Gastrocnemius medialis (tissue), 4 donors: ENCODE results near the gene DNAJA1. TPM values are rescaled to one million over a fixed set of nuclear protein-coding genes. Genes with fewer than 3 reads are reported as not detected.

ENCODE experiments used
- ATAC-seq, 2 donors: fragments of 150-250 bp; one replicate each; pipeline ENCODE4 v1.9.1; 2016
- DNase-seq, 2 donors: peaks; one replicate each; pipeline ENCODE4 v3.0.0-alpha.2; 2019
- H3K27ac ChIP-seq, 4 donors: fragments of 200-600 bp; sonication (generic); 1 replicate in 1 of 4; 2 replicates in 3 of 4; pipeline ENCODE4 v1.5.1; 2016 to 2018; ENCODE audit warnings: mild to moderate bottlenecking in 2 of 4, moderate library complexity in 1 of 4
- H3K27me3 ChIP-seq, 3 donors: fragments of 200-600 bp; sonication (generic) in 2 of 3; 1 replicate in 1 of 3; 2 replicates in 2 of 3; pipeline versions ENCODE4 v1.5.1 to v1.6.0; 2016 to 2019; ENCODE audit warnings: mild to moderate bottlenecking in 1 of 3, moderate library complexity in 1 of 3
- H3K36me3 ChIP-seq, 2 donors: fragments of 200-600 bp; sonication (generic) in 1 of 2; one replicate each; pipeline ENCODE4 v1.5.1; 2017 to 2018
- H3K4me1 ChIP-seq, 2 donors: fragments of 200-600 bp; sonication (generic) in 1 of 2; one replicate each; pipeline ENCODE4 v1.5.1; 2016 to 2017; ENCODE audit warnings: mild to moderate bottlenecking in 2 of 2
- H3K4me3 ChIP-seq, 4 donors: fragments of 200-600 bp; sonication (generic) in 3 of 4; 1 replicate in 1 of 4; 2 replicates in 3 of 4; pipeline ENCODE4 v1.5.1; 2016 to 2019; ENCODE audit warnings: mild to moderate bottlenecking in 2 of 4
- H3K9me3 ChIP-seq, 3 donors: fragments of 200-600 bp; sonication (generic) in 2 of 3; 1 replicate in 1 of 3; 2 replicates in 2 of 3; pipeline ENCODE4 v1.5.1; 2016 to 2019
- POLR2A ChIP-seq, 2 donors: fragments of 450-650 bp; IDR thresholded peaks; one replicate each; pipeline ENCODE4 v1.6.1; 2017; ENCODE audit warnings: antibody characterized with exemption in 2 of 2, mild to moderate bottlenecking in 2 of 2, moderate library complexity in 2 of 2
- in situ Hi-C, 4 donors: fragments of 200-750 bp; cut with MboI; loops; one replicate each; pipeline versions ENCODE4 v1.15.0 to v1.8.0; 2017; ENCODE audit warnings: low sequenced_read_pairs in 4 of 4
- intact Hi-C: fragments of 100-400 bp; cut with DNase I; formaldehyde crosslinking; loops from one replicate; pipeline ENCODE4 v1.15.1; 2023; ENCODE audit warnings: low total_unique reads
- total RNA-seq, 4 donors: library from RNA; depleted of rRNA; stranded (reverse); fragments of >200 nt; gene quantifications; one replicate each; pipeline versions ENCODE4 v1.1.0 to v1.2.3, GENCODE V29; 2016
- TF ChIP-seq, protein P1 (sequence below), 5 experiments: fragments of 450-650 bp in 3 of 5; fragments of 200-600 bp in 2 of 5; sonication (generic) in 2 of 5; IDR thresholded peaks in 4 of 5; conservative IDR thresholded peaks in 1 of 5; 1 replicate in 4 of 5; 2 replicates in 1 of 5; pipeline ENCODE4 v1.5.1; 2016 to 2019; ENCODE audit warnings: antibody characterized with exemption in 5 of 5, mild to moderate bottlenecking in 3 of 5, moderate library complexity in 3 of 5

The DNAJA1 gene
- total RNA-seq = 10 to 100 TPM; 40.8 to 48.7 (median 43.3) TPM

DNA sequence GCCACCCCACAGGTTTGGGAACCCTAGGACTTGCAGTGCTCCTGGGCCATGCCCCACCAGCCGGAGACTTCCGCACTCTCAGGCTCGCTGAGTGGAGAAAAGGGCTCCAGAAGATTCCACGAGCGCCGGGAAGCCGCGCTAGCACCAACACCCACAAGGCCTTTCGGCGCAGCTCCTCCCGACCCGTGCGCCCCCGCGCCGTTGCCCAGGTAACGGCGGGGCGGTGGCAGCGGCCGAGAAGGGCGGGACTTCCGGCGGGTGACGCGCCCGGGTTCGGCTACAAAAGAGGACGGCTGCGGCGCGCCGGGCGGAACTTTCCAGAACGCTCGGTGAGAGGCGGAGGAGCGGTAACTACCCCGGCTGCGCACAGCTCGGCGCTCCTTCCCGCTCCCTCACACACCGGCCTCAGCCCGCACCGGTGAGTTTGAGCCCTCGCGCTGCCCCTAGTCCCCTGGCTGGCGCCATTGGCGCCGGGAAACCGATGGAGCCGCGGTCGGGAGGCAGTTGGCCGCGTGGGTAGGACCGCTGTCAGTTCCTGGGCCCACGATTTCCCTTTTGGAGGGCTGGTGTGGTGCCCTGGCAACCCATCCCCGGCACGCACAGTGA is at the start of gene DNAJA1:
Gene DNAJA1, plus strand, starts transcription at position 308 of the 606 bp plus-strand sequence. CDS start 1,212 bp downstream, outside the sequence.
- Histone ChIP-seq H3K4me1 (peaks cover 43 to 45% of the 10 kb centered on the region in 2 donors), H3K27ac (peak within 1 kb of the TSS; percentile 97 to 99 (median 99)), H3K36me3 (peaks cover 0 to 19% of the 10 kb centered on the region in 2 donors), H3K9me3 (no peaks in the 10 kb centered on the region), H3K27me3 (no peaks in the 10 kb centered on the region), H3K4me3 (peak within 1 kb of the TSS; percentile 93 to 99 (median 98))
- in situ Hi-C loops (no loop called here), intact Hi-C loops (loop anchor here (2.0 kb wide), 2 partner anchors 20 to 24 kb away; partner anchors contain the start of gene APTX)
- peak; percentile 97 to 100 for TF ChIP-seq POLR2A (IDR thresholded peaks at IDR 0.05)
- TF ChIP-seq, protein P1, sequence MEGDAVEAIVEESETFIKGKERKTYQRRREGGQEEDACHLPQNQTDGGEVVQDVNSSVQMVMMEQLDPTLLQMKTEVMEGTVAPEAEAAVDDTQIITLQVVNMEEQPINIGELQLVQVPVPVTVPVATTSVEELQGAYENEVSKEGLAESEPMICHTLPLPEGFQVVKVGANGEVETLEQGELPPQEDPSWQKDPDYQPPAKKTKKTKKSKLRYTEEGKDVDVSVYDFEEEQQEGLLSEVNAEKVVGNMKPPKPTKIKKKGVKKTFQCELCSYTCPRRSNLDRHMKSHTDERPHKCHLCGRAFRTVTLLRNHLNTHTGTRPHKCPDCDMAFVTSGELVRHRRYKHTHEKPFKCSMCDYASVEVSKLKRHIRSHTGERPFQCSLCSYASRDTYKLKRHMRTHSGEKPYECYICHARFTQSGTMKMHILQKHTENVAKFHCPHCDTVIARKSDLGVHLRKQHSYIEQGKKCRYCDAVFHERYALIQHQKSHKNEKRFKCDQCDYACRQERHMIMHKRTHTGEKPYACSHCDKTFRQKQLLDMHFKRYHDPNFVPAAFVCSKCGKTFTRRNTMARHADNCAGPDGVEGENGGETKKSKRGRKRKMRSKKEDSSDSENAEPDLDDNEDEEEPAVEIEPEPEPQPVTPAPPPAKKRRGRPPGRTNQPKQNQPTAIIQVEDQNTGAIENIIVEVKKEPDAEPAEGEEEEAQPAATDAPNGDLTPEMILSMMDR (IDR thresholded peaks at IDR 0.05 in 4 of 5, conservative IDR thresholded peaks at IDR 0.05 in 1 of 5) = peak in 1 of 5 experiments; percentile 9
- ATAC-seq (peak; percentile 93 to 94), DNase-seq (peak; percentile 88 to 91)

DNA sequence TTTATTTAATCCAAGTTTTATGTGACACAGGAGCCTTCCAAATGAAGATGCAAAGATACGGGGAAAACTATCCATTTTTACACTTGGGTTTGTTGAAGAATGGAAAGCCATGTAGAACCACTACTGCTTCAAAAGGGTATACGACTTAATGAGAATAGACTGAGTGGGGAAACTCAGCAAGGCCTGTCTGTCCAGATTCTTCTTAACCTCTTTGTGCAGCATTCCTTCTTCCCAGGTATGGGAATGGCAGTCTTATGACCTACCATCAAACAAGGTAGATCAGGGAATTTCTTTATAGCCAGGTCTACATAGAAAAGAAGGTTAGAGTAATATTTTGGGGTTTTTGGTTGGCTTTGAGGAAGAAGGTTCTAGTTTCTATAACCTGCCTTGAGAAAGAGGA is 47.0 kb upstream of the DNAJA1 start:
- H3K4me1 ChIP-seq = no peaks in the 10 kb centered on the region

DNA sequence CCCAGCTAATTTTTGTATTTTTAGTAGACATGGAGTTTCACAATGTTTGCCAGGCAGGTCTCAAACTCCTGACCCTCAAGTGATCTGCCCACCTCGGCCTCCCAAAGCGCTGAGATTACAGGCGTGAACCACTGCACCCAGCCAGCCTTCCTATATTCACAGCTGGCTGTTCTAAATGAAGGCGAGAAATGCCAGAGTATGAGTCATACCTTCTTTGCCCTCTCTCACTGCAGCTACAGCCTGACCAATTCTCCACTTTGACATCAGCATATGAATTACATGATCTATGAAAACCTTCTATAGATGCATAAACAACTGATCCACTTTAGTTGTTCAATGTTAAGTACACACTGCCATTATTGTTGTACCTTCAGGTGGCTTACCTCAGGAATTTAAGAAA is 38.1 kb upstream of the DNAJA1 start:
- ATAC-seq (no peak), DNase-seq (no peak)
- no peaks in the 10 kb centered on the region for H3K4me1 ChIP-seq
- peaks cover 0 to 72% of the 10 kb centered on the region in 2 donors for H3K36me3 ChIP-seq
- intact Hi-C loops = no loop called here
- H3K27ac ChIP-seq = no peak overlapping the region
- H3K9me3 ChIP-seq = no peaks in the 10 kb centered on the region
- in situ Hi-C loops = no loop called here
- no peaks in the 10 kb centered on the region for H3K27me3 ChIP-seq
- H3K4me3 ChIP-seq = no peak overlapping the region
- TF ChIP-seq, protein P1 (IDR thresholded peaks at IDR 0.05 in 4 of 5, conservative IDR thresholded peaks at IDR 0.05 in 1 of 5) = no peak
- TF ChIP-seq POLR2A (IDR thresholded peaks at IDR 0.05) = no peak

More for the DNA sequence above, 47.0 kb upstream of the DNAJA1 start:
- in situ Hi-C loops = loop anchor here in 2 of 4 donors (10.0 kb wide), 3 partner anchors 393 to 603 kb away; partner anchors contain the start of gene ACO1 (in 1 of the 2)
- TF ChIP-seq, protein P1 (IDR thresholded peaks at IDR 0.05 in 4 of 5, conservative IDR thresholded peaks at IDR 0.05 in 1 of 5) = no peak
- TF ChIP-seq POLR2A (IDR thresholded peaks at IDR 0.05) = no peak
- Histone ChIP-seq H3K27me3 (no peaks in the 10 kb centered on the region), H3K27ac (no peak overlapping the region), H3K36me3 (peaks cover 0 to 35% of the 10 kb centered on the region in 2 donors), H3K9me3 (no peaks in the 10 kb centered on the region), H3K4me3 (no peak overlapping the region)
- ATAC-seq = no peak
- intact Hi-C loops = no loop called here
- no peak for DNase-seq

DNA sequence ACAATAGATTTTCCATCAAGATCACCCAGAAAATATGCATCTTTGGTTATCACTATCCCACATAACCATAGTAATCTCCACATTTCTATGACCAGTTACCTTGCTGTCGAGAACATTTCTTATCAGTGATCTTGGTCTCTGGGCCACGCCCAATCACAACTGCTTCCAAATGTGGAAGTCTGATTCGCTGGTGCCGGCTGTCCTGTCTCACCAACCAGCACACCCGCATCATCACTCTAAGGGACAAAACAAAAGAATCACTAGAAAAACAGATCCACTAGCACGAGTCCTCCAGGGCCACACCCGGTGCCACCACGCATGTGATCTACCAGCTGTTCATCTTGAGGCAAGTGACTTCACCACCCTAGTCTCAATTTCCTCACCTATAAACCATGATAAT is 35.4 kb upstream of the DNAJA1 start:
- no peak for ATAC-seq
- Histone ChIP-seq H3K4me1 (peaks cover 0 to 5% of the 10 kb centered on the region in 2 donors), H3K9me3 (no peaks in the 10 kb centered on the region), H3K36me3 (peaks cover 0 to 52% of the 10 kb centered on the region in 2 donors), H3K27ac (no peak overlapping the region), H3K4me3 (no peak overlapping the region), H3K27me3 (no peaks in the 10 kb centered on the region)
- intact Hi-C loops = no loop called here
- in situ Hi-C loops = no loop called here
- TF ChIP-seq, protein P1 (IDR thresholded peaks at IDR 0.05 in 4 of 5, conservative IDR thresholded peaks at IDR 0.05 in 1 of 5) = no peak
- no peak for DNase-seq
